HL-60/S4 treated with phorbol 12-myristate 13-acetate at 8.2 ng/mL for 4 days and 3 days (cell line): ENCODE measurements around the gene NUMB.

Experiments
- in situ Hi-C: fragments of 300-500 bp; cut with MboI; formaldehyde crosslinking; loops from 2 replicates; pipeline ENCODE4 v1.15.0; 2022; ENCODE audit warnings: low sequenced_read_pairs

NUMB gene

GRCh38 chr14:73263606-73264005 is 194.7 kb downstream of the NUMB start:
- in situ Hi-C loops, result no loop called here

GRCh38 chr14:73262427-73263183 is 195.7 kb downstream of the NUMB start:
- in situ Hi-C loops, result no loop called here

- in situ Hi-C loops, result no loop called here
Observed at GRCh38 chr14:73261520-73262426, 196.6 kb downstream of the NUMB start.

- in situ Hi-C loops, result no loop called here
Observed at GRCh38 chr14:73261075-73261474, 197.3 kb downstream of the NUMB start.

GRCh38 chr14:73260574-73260973 is 197.8 kb downstream of the NUMB start:
- in situ Hi-C loops, result no loop called here

- in situ Hi-C loops, result no loop called here
Observed at GRCh38 chr14:73259837-73260236, 198.5 kb downstream of the NUMB start.

GRCh38 chr14:73258845-73259611 is 199.3 kb downstream of the NUMB start:
- in situ Hi-C loops, result no loop called here

GRCh38 chr14:73258076-73258475 is 200.3 kb downstream of the NUMB start:
- in situ Hi-C loops, result no loop called here

- in situ Hi-C loops, result no loop called here
Observed at GRCh38 chr14:73255693-73256225, 202.6 kb downstream of the NUMB start.

- in situ Hi-C loops, result no loop called here
Observed at GRCh38 chr14:73255005-73255400, 203.3 kb downstream of the NUMB start.

- in situ Hi-C loops, result no loop called here
Observed at GRCh38 chr14:73254247-73255004, 203.9 kb downstream of the NUMB start.

GRCh38 chr14:73253721-73254120 is 204.6 kb downstream of the NUMB start:
- in situ Hi-C loops, result no loop called here

GRCh38 chr14:73253323-73253610 is 205.1 kb downstream of the NUMB start:
- in situ Hi-C loops, result no loop called here

GRCh38 chr14:73252491-73253322 is 205.6 kb downstream of the NUMB start:
- in situ Hi-C loops, result no loop called here

- in situ Hi-C loops, result no loop called here
Observed at GRCh38 chr14:73251516-73252215, 206.7 kb downstream of the NUMB start.

- in situ Hi-C loops, result no loop called here
Observed at GRCh38 chr14:73250781-73251500, 207.4 kb downstream of the NUMB start.

GRCh38 chr14:73250317-73250713 is 208.0 kb downstream of the NUMB start:
- in situ Hi-C loops, result no loop called here

- in situ Hi-C loops, result no loop called here
Observed at GRCh38 chr14:73249564-73250316, 208.6 kb downstream of the NUMB start.
